Measurements from ENCODE around the gene SCOC. TPM values are rescaled to one million over a fixed set of nuclear protein-coding genes. Genes with fewer than 3 reads are reported as not detected.

The SCOC gene
- total RNA-seq, 2 experiments from 2014 or later = 8.0 to 16.2 TPM

GRCh38 chr4:140382732-140383131 lies 9.3 kb downstream of the SCOC start:
- no peak overlapping the region for H3K27ac ChIP-seq (ENCODE audit: low read depth, low read length, poor library complexity, severe bottlenecking)
- H3K79me2 ChIP-seq (ENCODE audit: insufficient read depth, low read depth, low read length) = no peaks in the 10 kb centered on the region
- no peaks in the 10 kb centered on the region for H3K36me3 ChIP-seq (ENCODE audit: insufficient read depth, low read length)
- H3K4me1 ChIP-seq (ENCODE audit: insufficient read depth, low read length, poor library complexity, severe bottlenecking) = no peaks in the 10 kb centered on the region
- H3K9me3 ChIP-seq (ENCODE audit: low read length) = no peaks in the 10 kb centered on the region
- H3K9me2 ChIP-seq (ENCODE audit: insufficient read depth, low read length) = no peaks in the 10 kb centered on the region
- no peaks in the 10 kb centered on the region for H4K20me1 ChIP-seq (ENCODE audit: insufficient read depth, low read length)
- H3K4me3 ChIP-seq (ENCODE audit: low read depth, low read length, poor library complexity, severe bottlenecking) = no peak overlapping the region
- BruUV-seq (replicated peaks) = no TSS peak
- ChIA-PET POLR2A (interaction anchor here (0.5 to 2.1 kb wide), 7 partner anchors 9 to 1370 kb away, joined by 3 to 17 read pairs (median 3); partner anchors contain the start of gene SCOC), CTCF (ENCODE audit: unreplicated experiment) (no interaction called here)
- TF ChIP-seq, protein P1, sequence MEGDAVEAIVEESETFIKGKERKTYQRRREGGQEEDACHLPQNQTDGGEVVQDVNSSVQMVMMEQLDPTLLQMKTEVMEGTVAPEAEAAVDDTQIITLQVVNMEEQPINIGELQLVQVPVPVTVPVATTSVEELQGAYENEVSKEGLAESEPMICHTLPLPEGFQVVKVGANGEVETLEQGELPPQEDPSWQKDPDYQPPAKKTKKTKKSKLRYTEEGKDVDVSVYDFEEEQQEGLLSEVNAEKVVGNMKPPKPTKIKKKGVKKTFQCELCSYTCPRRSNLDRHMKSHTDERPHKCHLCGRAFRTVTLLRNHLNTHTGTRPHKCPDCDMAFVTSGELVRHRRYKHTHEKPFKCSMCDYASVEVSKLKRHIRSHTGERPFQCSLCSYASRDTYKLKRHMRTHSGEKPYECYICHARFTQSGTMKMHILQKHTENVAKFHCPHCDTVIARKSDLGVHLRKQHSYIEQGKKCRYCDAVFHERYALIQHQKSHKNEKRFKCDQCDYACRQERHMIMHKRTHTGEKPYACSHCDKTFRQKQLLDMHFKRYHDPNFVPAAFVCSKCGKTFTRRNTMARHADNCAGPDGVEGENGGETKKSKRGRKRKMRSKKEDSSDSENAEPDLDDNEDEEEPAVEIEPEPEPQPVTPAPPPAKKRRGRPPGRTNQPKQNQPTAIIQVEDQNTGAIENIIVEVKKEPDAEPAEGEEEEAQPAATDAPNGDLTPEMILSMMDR (conservative IDR thresholded peaks at IDR 0.05; ENCODE audit: low read length) = no peak
- no peak for TF ChIP-seq EZH2phosphoT487 (IDR thresholded peaks at IDR 0.05; ENCODE audit: borderline replicate concordance, low read depth, low read length)
- DNase-seq (ENCODE audit: low spot score) = no peak
- H3K4me2 ChIP-seq (ENCODE audit: low read length) = no peak overlapping the region
- intact Hi-C loops (cut with micrococcal nuclease; ENCODE audit: unreplicated experiment) = no loop called here
- H2AFZ ChIP-seq (ENCODE audit: low read length) = no peak overlapping the region

GRCh38 chr4:140388015-140388414 lies 14.6 kb downstream of the SCOC start:
- Histone ChIP-seq H3K79me2 (ENCODE audit: insufficient read depth, low read depth, low read length) (no peaks in the 10 kb centered on the region), H3K36me3 (ENCODE audit: insufficient read depth, low read length) (no peaks in the 10 kb centered on the region), H3K9me3 (ENCODE audit: low read length) (no peaks in the 10 kb centered on the region), H4K20me1 (ENCODE audit: insufficient read depth, low read length) (no peaks in the 10 kb centered on the region), H3K4me3 (ENCODE audit: low read depth, low read length, poor library complexity, severe bottlenecking) (no peak overlapping the region), H2AFZ (ENCODE audit: low read length) (no peak overlapping the region), H3K9me2 (ENCODE audit: insufficient read depth, low read length) (no peaks in the 10 kb centered on the region), H3K4me1 (ENCODE audit: insufficient read depth, low read length, poor library complexity, severe bottlenecking) (no peaks in the 10 kb centered on the region), H3K4me2 (ENCODE audit: low read length) (no peak overlapping the region), H3K27ac (ENCODE audit: low read depth, low read length, poor library complexity, severe bottlenecking) (no peak overlapping the region)
- TF ChIP-seq, protein P1 (conservative IDR thresholded peaks at IDR 0.05; ENCODE audit: low read length) = no peak
- TF ChIP-seq EZH2phosphoT487 (IDR thresholded peaks at IDR 0.05; ENCODE audit: borderline replicate concordance, low read depth, low read length) = no peak
- intact Hi-C loops (cut with micrococcal nuclease; ENCODE audit: unreplicated experiment) = no loop called here
- no peak for DNase-seq (ENCODE audit: low spot score)
- BruUV-seq (replicated peaks) = no TSS peak
- CTCF ChIA-PET (ENCODE audit: unreplicated experiment) = no interaction called here
- POLR2A ChIA-PET = interaction anchor here (1.1 to 1.4 kb wide), 3 partner anchors 19 to 47 kb away, joined by 3 to 4 read pairs (median 3); no protein-coding TSS in a partner anchor

DNA sequence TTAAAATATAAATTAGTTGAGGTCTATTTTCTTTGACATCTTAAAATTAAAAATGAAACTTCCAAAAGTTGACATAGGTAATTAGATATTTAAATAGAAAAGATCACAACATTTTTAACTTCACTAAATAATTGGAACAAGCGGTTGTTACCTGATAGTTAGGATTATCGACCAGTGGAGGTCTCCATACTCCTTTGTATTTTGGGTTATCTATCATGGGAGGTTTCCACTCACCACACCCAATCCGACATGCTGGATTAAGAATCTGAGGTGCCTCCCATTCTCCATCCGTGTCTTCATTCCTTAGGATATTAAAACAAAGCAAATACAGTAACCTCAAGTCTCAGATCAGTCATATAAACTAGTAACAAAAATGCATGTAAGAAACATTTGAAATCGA lies 22.2 kb downstream of the SCOC start:
- ChIA-PET CTCF (ENCODE audit: unreplicated experiment) (no interaction called here), POLR2A (no interaction called here)
- Histone ChIP-seq H2AFZ (ENCODE audit: low read length) (no peak overlapping the region), H3K4me1 (ENCODE audit: insufficient read depth, low read length, poor library complexity, severe bottlenecking) (no peaks in the 10 kb centered on the region), H3K79me2 (ENCODE audit: insufficient read depth, low read depth, low read length) (no peaks in the 10 kb centered on the region), H3K4me3 (ENCODE audit: low read depth, low read length, poor library complexity, severe bottlenecking) (no peak overlapping the region), H3K9me3 (ENCODE audit: low read length) (no peaks in the 10 kb centered on the region), H3K4me2 (ENCODE audit: low read length) (no peak overlapping the region), H3K36me3 (ENCODE audit: insufficient read depth, low read length) (no peaks in the 10 kb centered on the region), H3K27ac (ENCODE audit: low read depth, low read length, poor library complexity, severe bottlenecking) (no peak overlapping the region), H3K9me2 (ENCODE audit: insufficient read depth, low read length) (no peaks in the 10 kb centered on the region), H4K20me1 (ENCODE audit: insufficient read depth, low read length) (no peaks in the 10 kb centered on the region)
- TF ChIP-seq EZH2phosphoT487 (IDR thresholded peaks at IDR 0.05; ENCODE audit: borderline replicate concordance, low read depth, low read length) = no peak
- TF ChIP-seq, protein P1 (conservative IDR thresholded peaks at IDR 0.05; ENCODE audit: low read length) = no peak
- BruUV-seq (replicated peaks) = no TSS peak
- intact Hi-C loops (cut with micrococcal nuclease; ENCODE audit: unreplicated experiment) = no loop called here
- no peak for DNase-seq (ENCODE audit: low spot score)

All from OCI-LY7 (cell line).